Measurements from ENCODE around the gene CCL25. TPM values are rescaled to one million over a fixed set of nuclear protein-coding genes. Genes with fewer than 3 reads are reported as not detected.

CCL25 gene
- total RNA-seq, 1 experiment from 2014 or later = not detected

DNA sequence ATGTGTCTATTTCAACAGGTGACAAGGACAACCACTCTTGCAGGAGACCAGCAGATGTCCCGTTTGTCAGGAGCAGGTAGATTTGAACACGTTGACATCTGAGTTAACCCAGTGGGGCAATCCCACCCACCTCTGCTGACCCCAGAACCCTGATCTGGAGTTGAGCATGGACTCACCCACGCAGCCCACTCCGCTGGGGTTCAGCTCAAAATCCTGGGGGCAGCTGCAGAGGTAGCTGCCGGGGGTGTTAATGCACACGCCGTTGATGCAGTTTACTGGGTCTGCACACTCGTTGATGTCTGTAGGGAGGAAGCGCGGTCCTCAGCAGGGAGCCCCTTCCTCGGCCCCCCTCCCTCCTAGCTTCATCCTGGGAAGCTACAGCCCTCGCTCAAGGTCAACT is 56.9 kb downstream of the CCL25 start:
- Mint-ChIP-seq H3K4me3 (ENCODE audit: low read depth, unreplicated experiment) (no peak overlapping the region), H3K27ac (ENCODE audit: unreplicated experiment) (no peak overlapping the region), H3K36me3 (ENCODE audit: insufficient read depth, unreplicated experiment) (no peaks in the 10 kb centered on the region), H3K4me1 (ENCODE audit: low read depth, unreplicated experiment) (no peaks in the 10 kb centered on the region), H3K27me3 (ENCODE audit: unreplicated experiment) (no peaks in the 10 kb centered on the region), H3K9me3 (ENCODE audit: low read depth, unreplicated experiment) (no peaks in the 10 kb centered on the region)
- DNase-seq = no peak
- no TSS peak for BruUV-seq (replicated peaks)
- TF ChIP-seq, protein P1, sequence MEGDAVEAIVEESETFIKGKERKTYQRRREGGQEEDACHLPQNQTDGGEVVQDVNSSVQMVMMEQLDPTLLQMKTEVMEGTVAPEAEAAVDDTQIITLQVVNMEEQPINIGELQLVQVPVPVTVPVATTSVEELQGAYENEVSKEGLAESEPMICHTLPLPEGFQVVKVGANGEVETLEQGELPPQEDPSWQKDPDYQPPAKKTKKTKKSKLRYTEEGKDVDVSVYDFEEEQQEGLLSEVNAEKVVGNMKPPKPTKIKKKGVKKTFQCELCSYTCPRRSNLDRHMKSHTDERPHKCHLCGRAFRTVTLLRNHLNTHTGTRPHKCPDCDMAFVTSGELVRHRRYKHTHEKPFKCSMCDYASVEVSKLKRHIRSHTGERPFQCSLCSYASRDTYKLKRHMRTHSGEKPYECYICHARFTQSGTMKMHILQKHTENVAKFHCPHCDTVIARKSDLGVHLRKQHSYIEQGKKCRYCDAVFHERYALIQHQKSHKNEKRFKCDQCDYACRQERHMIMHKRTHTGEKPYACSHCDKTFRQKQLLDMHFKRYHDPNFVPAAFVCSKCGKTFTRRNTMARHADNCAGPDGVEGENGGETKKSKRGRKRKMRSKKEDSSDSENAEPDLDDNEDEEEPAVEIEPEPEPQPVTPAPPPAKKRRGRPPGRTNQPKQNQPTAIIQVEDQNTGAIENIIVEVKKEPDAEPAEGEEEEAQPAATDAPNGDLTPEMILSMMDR (IDR thresholded peaks at IDR 0.05; ENCODE audit: unreplicated experiment) = no peak
- intact Hi-C loops (cut with micrococcal nuclease; ENCODE audit: unreplicated experiment) = no loop called here
- CTCF ChIA-PET = no interaction called here

DNA sequence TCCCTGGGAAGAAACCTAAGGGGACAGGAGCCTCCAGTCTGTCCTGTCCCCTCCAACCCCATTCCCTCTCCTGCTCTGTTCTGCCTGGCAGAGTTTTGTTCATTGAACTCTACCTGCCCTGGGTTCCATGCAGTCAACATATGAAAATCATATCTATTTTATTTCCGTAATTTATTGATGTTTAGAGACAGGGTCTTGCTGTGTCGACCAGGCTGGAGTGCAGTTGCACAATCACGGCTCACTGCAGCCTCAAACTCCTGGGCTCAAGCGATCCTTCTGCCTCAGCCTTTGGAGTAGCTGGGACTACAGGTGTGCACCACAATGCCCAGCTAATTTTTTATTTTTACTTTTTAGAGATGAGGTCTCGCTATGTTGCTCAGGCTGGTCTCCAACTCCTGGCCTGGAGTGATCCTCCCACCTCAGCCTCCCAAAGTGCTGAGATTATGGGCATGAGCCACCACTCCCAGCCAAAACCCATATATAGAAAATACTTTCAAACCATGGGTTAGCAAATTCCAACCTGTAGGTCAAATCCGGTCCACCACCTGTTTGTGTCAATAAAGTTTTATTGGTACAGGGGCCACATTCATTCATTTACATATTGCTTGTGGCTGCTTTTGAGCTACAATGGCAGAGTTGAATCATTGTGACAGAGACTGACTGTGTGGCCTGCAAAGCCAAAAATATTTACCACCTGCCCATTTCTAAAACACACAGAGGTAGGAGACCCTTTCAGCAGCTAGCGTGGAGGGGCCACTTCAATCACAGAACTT is 57.5 kb downstream of the CCL25 start:
- DNase-seq = no peak
- CTCF ChIA-PET = no interaction called here
- no peaks in the 10 kb centered on the region for H3K9me3 Mint-ChIP-seq (ENCODE audit: low read depth, unreplicated experiment)
- no TSS peak for BruUV-seq (replicated peaks)
- TF ChIP-seq, protein P1 (IDR thresholded peaks at IDR 0.05; ENCODE audit: unreplicated experiment) = no peak
- H3K27ac Mint-ChIP-seq (ENCODE audit: unreplicated experiment) = no peak overlapping the region
- H3K4me3 Mint-ChIP-seq (ENCODE audit: low read depth, unreplicated experiment) = no peak overlapping the region
- H3K27me3 Mint-ChIP-seq (ENCODE audit: unreplicated experiment) = no peaks in the 10 kb centered on the region
- intact Hi-C loops (cut with micrococcal nuclease; ENCODE audit: unreplicated experiment) = no loop called here
- no peaks in the 10 kb centered on the region for H3K36me3 Mint-ChIP-seq (ENCODE audit: insufficient read depth, unreplicated experiment)
- H3K4me1 Mint-ChIP-seq (ENCODE audit: low read depth, unreplicated experiment) = no peaks in the 10 kb centered on the region

DNA sequence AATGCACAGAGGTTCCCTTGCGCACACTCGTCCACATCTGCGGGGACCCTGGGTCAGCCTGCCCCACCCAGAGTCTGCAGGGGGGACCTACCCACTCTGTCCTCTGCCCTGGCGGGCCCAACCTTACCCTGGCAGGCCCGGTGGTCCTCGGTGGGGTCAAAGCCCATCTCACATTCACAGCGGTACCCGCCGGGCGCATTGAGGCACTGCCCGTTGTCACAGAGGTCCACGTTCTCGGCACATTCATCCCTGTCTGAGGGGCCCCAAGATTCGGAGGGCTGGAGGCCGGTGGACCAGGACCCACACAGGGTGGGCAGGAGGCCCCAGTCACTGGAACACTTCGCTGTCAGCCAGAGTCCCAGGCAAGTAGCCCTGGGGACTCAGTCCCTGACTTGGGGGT is 58.4 kb downstream of the CCL25 start:
- Mint-ChIP-seq H3K36me3 (ENCODE audit: insufficient read depth, unreplicated experiment) (no peaks in the 10 kb centered on the region), H3K4me1 (ENCODE audit: low read depth, unreplicated experiment) (no peaks in the 10 kb centered on the region), H3K27ac (ENCODE audit: unreplicated experiment) (no peak overlapping the region), H3K27me3 (ENCODE audit: unreplicated experiment) (no peaks in the 10 kb centered on the region), H3K4me3 (ENCODE audit: low read depth, unreplicated experiment) (no peak overlapping the region), H3K9me3 (ENCODE audit: low read depth, unreplicated experiment) (no peaks in the 10 kb centered on the region)
- BruUV-seq (replicated peaks) = no TSS peak
- CTCF ChIA-PET = no interaction called here
- TF ChIP-seq, protein P1 (IDR thresholded peaks at IDR 0.05; ENCODE audit: unreplicated experiment) = no peak
- DNase-seq = no peak
- intact Hi-C loops (cut with micrococcal nuclease; ENCODE audit: unreplicated experiment) = no loop called here

DNA sequence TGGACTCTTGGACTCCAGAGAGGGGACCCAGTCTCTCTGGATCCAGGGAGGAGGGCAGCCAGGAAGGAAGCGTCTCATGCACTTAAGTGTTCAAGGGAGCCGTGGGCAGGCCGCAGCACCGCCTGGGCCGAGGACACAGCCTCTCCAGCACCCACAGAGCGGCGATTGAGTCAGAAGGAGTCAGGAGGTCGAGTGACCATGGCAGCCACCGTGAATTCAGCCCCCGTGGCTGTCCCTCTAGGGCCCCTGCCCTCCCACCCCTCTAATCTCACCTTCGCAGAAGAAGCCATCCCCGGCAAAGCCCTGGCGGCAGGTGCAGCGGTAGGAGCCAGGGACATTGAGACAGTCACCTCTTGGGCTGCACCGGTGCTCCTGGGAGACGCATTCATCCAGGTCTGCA is 58.8 kb downstream of the CCL25 start:
- Mint-ChIP-seq H3K27ac (ENCODE audit: unreplicated experiment) (no peak overlapping the region), H3K36me3 (ENCODE audit: insufficient read depth, unreplicated experiment) (no peaks in the 10 kb centered on the region), H3K9me3 (ENCODE audit: low read depth, unreplicated experiment) (no peaks in the 10 kb centered on the region), H3K4me3 (ENCODE audit: low read depth, unreplicated experiment) (no peak overlapping the region), H3K27me3 (ENCODE audit: unreplicated experiment) (no peaks in the 10 kb centered on the region), H3K4me1 (ENCODE audit: low read depth, unreplicated experiment) (no peaks in the 10 kb centered on the region)
- intact Hi-C loops (cut with micrococcal nuclease; ENCODE audit: unreplicated experiment) = no loop called here
- BruUV-seq (replicated peaks) = no TSS peak
- TF ChIP-seq, protein P1 (IDR thresholded peaks at IDR 0.05; ENCODE audit: unreplicated experiment) = no peak
- CTCF ChIA-PET = no interaction called here
- no peak for DNase-seq

Other genes starting within 250 kb of the CCL25 start
- 12.2 and 12.5 TPM in 2 replicates for gene EVI5L, start 222.5 kb upstream of the CCL25 start, total RNA-seq (2022)
- gene PRR36, start 178.4 kb upstream of the CCL25 start, total RNA-seq (2022) = 10.8 and 11.7 TPM in 2 replicates
- 8.0 and 9.1 TPM in 2 replicates for gene LRRC8E, start 164.2 kb upstream of the CCL25 start, total RNA-seq (2022)
- 27.0 and 28.0 TPM in 2 replicates for gene MAP2K7, start 148.9 kb upstream of the CCL25 start, total RNA-seq (2022)
- 0.94 and 1.6 TPM in 2 replicates for gene TGFBR3L, start 137.9 kb upstream of the CCL25 start, total RNA-seq (2022)
- gene SNAPC2, start 132.4 kb upstream of the CCL25 start, total RNA-seq (2022) = 12.1 and 16.4 TPM in 2 replicates
- 12.0 and 12.2 TPM in 2 replicates for gene CTXN1, start 126.6 kb upstream of the CCL25 start, total RNA-seq (2022)
- 55.0 and 57.8 TPM in 2 replicates for gene TIMM44, start 109.1 kb upstream of the CCL25 start, total RNA-seq (2022)
- gene ELAVL1, start 47.1 kb upstream of the CCL25 start, total RNA-seq (2022) = 81.2 and 84.9 TPM in 2 replicates
- gene FBN3, start 96.8 kb downstream of the CCL25 start, total RNA-seq (2022) = 0.54 TPM in 1 of 2 replicates, not detected in the other
- 10.1 and 13.4 TPM in 2 replicates for gene CERS4, start 156.6 kb downstream of the CCL25 start, total RNA-seq (2022)